Urothelium cell line (cell line): ENCODE data around the gene MAML3.
A peak's percentile ranks its signal among the peaks of the same experiment; 100 is the strongest.

Source experiments
- DNase-seq: peaks from one replicate; pipeline ENCODE4 v3.0.0; 2011; ENCODE audit warnings: low spot score, mixed read lengths
- FAIRE-seq: peaks from 2 replicates; lab custom pipeline; 2011; peaks lifted over from hg19 to GRCh38; lab: Jason Lieb, UNC

Gene MAML3

GRCh38 chr4:139770361-139770760 is 383.6 kb downstream of the MAML3 start:
- DNase-seq (no peak), FAIRE-seq (no peak)

GRCh38 chr4:139769364-139769763 is 384.6 kb downstream of the MAML3 start:
- DNase-seq (no peak), FAIRE-seq (no peak)

GRCh38 chr4:139768896-139769295 is 385.1 kb downstream of the MAML3 start:
- DNase-seq, result no peak
- FAIRE-seq, result no peak

GRCh38 chr4:139768366-139768765 is 385.6 kb downstream of the MAML3 start:
- DNase-seq (no peak), FAIRE-seq (no peak)

- FAIRE-seq (no peak), DNase-seq (no peak)
Observed at GRCh38 chr4:139767585-139767984, 386.4 kb downstream of the MAML3 start.

GRCh38 chr4:139767168-139767567 is 386.8 kb downstream of the MAML3 start:
- FAIRE-seq (no peak), DNase-seq (no peak)

- no peak for FAIRE-seq
- no peak for DNase-seq
Observed at GRCh38 chr4:139764686-139765310, 389.2 kb downstream of the MAML3 start.

- no peak for FAIRE-seq
- DNase-seq, result no peak
Observed at GRCh38 chr4:139764182-139764581, 389.8 kb downstream of the MAML3 start.

GRCh38 chr4:139763672-139764071 is 390.3 kb downstream of the MAML3 start:
- FAIRE-seq, result no peak

GRCh38 chr4:139763205-139763604 is 390.8 kb downstream of the MAML3 start:
- DNase-seq (no peak), FAIRE-seq (no peak)

More at GRCh38 chr4:139763672-139764071, 390.3 kb downstream of the MAML3 start:
- no peak for DNase-seq

- no peak for FAIRE-seq
- no peak for DNase-seq
Observed at GRCh38 chr4:139762720-139763119, 391.3 kb downstream of the MAML3 start.

GRCh38 chr4:139761461-139761860 is 392.5 kb downstream of the MAML3 start:
- DNase-seq (peak; percentile 15), FAIRE-seq (no peak)

- DNase-seq (no peak), FAIRE-seq (no peak)
Observed at GRCh38 chr4:139760567-139760966, 393.4 kb downstream of the MAML3 start.

- FAIRE-seq, result no peak
- DNase-seq, result no peak
Observed at GRCh38 chr4:139759097-139759496, 394.9 kb downstream of the MAML3 start.

- FAIRE-seq (no peak), DNase-seq (no peak)
Observed at GRCh38 chr4:139756391-139757180, 397.4 kb downstream of the MAML3 start.

- FAIRE-seq, result no peak
- DNase-seq, result no peak
Observed at GRCh38 chr4:139754938-139755337, 399.0 kb downstream of the MAML3 start.

- DNase-seq (no peak), FAIRE-seq (no peak)
Observed at GRCh38 chr4:139753686-139754085, 400.3 kb downstream of the MAML3 start.

- FAIRE-seq (no peak), DNase-seq (no peak)
Observed at GRCh38 chr4:139749835-139750498, 404.0 kb downstream of the MAML3 start.

- FAIRE-seq, result no peak
- no peak for DNase-seq
Observed at GRCh38 chr4:139749338-139749737, 404.6 kb downstream of the MAML3 start.

- FAIRE-seq, result no peak
- no peak for DNase-seq
Observed at GRCh38 chr4:139746431-139747171, 407.4 kb downstream of the MAML3 start.

- FAIRE-seq, result no peak
- no peak for DNase-seq
Observed at GRCh38 chr4:139745111-139745639, 408.8 kb downstream of the MAML3 start.
